Trophoblast cell (in vitro differentiated cells and primary cell): Measurements from ENCODE around the gene TSKS.

Experiments used
- DNase-seq, 2 donors: peaks; one replicate each; pipeline ENCODE4 v3.0.0-alpha.2; 2016
- H2AFZ ChIP-seq: 2 replicates; pipeline ENCODE4 v1.6.1; 2013; ENCODE audit warnings: low read length, moderate library complexity, mild to moderate bottlenecking; ENCODE audit not compliant: insufficient read depth, poor library complexity
- H2AK5ac ChIP-seq: 2 replicates; pipeline ENCODE4 v1.6.1; 2013; ENCODE audit warnings: mild to moderate bottlenecking, low read length
- H2BK120ac ChIP-seq: 2 replicates; pipeline ENCODE4 v1.6.1; 2013; ENCODE audit warnings: low read length, mild to moderate bottlenecking, moderate library complexity; ENCODE audit not compliant: insufficient read depth, poor library complexity
- H2BK12ac ChIP-seq: 2 replicates; pipeline ENCODE4 v1.6.1; 2013; ENCODE audit warnings: mild to moderate bottlenecking, low read length, moderate library complexity
- H2BK5ac ChIP-seq: 2 replicates; pipeline ENCODE4 v1.6.1; 2013; ENCODE audit warnings: low read length, low read depth, moderate library complexity, mild to moderate bottlenecking; ENCODE audit not compliant: poor library complexity
- H3K14ac ChIP-seq: 2 replicates; pipeline ENCODE4 v1.6.1; 2013; ENCODE audit warnings: mild to moderate bottlenecking, low read length
- H3K18ac ChIP-seq: 2 replicates; pipeline ENCODE4 v1.6.1; 2013; ENCODE audit warnings: mild to moderate bottlenecking, low read length
- H3K23ac ChIP-seq: 2 replicates; pipeline ENCODE4 v1.6.1; 2013; ENCODE audit warnings: low read length
- H3K27ac ChIP-seq: 2 replicates; pipeline ENCODE4 v1.5.1; 2013; ENCODE audit warnings: low read depth, mild to moderate bottlenecking, inconsistent platforms, low read length, moderate library complexity
- H3K27me3 ChIP-seq: 2 replicates; pipeline ENCODE4 v1.6.1; 2013; ENCODE audit warnings: inconsistent platforms, mild to moderate bottlenecking, low read length, moderate library complexity; ENCODE audit not compliant: insufficient read depth
- H3K36me3 ChIP-seq, 2 experiments: 1 replicate in 1 of 2; 2 replicates in 1 of 2; pipeline ENCODE4 v1.6.1; 2013; ENCODE audit warnings: low read length in 2 of 2, mild to moderate bottlenecking in 2 of 2, moderate library complexity in 1 of 2; ENCODE audit not compliant: insufficient read depth in 2 of 2, control insufficient read depth in 1 of 2
- H3K4ac ChIP-seq: 2 replicates; pipeline ENCODE4 v1.6.1; 2013; ENCODE audit warnings: low read depth, mild to moderate bottlenecking, low read length, moderate library complexity
- H3K4me1 ChIP-seq, 2 experiments: 1 replicate in 1 of 2; 2 replicates in 1 of 2; pipeline ENCODE4 v1.6.1; 2013; ENCODE audit warnings: low read length in 2 of 2, mild to moderate bottlenecking in 2 of 2, moderate library complexity in 1 of 2; ENCODE audit not compliant: insufficient read depth in 2 of 2, control insufficient read depth in 1 of 2
- H3K4me2 ChIP-seq: 2 replicates; pipeline ENCODE4 v1.6.1; 2013; ENCODE audit warnings: inconsistent platforms, mild to moderate bottlenecking, low read length, moderate library complexity
- H3K4me3 ChIP-seq: 2 replicates; pipeline ENCODE4 v1.5.1; 2013; ENCODE audit warnings: mild to moderate bottlenecking, low read depth, low read length, inconsistent platforms
- H3K79me1 ChIP-seq: one replicate; pipeline ENCODE4 v1.6.1; 2013; ENCODE audit warnings: low read length
- H3K79me2 ChIP-seq: 2 replicates; pipeline ENCODE4 v1.6.1; 2013; ENCODE audit warnings: low read length, mild to moderate bottlenecking; ENCODE audit not compliant: control insufficient read depth, insufficient read depth, poor library complexity
- H3K9ac ChIP-seq: 2 replicates; pipeline ENCODE4 v1.6.1; 2013; ENCODE audit warnings: mild to moderate bottlenecking, low read length
- H3K9me3 ChIP-seq: 2 replicates; pipeline ENCODE4 v1.6.1; 2013; ENCODE audit warnings: low read depth, mild to moderate bottlenecking, control low read depth, inconsistent platforms, low read length; ENCODE audit not compliant: insufficient read depth
- H4K12ac ChIP-seq: 2 replicates; pipeline ENCODE4 v1.6.1; 2013; ENCODE audit warnings: low read depth, mild to moderate bottlenecking, low read length, moderate library complexity
- H4K8ac ChIP-seq: 2 replicates; pipeline ENCODE4 v1.6.1; 2013; ENCODE audit warnings: low read depth, mild to moderate bottlenecking, low read length, moderate library complexity
- H4K91ac ChIP-seq: one replicate; pipeline ENCODE4 v1.6.1; 2013; ENCODE audit warnings: low read depth, mild to moderate bottlenecking, low read length, moderate library complexity
- WGBS: extraction: QIAGEN DNeasy Blood & Tissue Kit; methylation state at CpG from one replicate; pipeline ENCODE4 v1.1.7; 2013; ENCODE audit warnings: missing lambda C conversion rate; ENCODE audit not compliant: insufficient read length, insufficient coverage; ENCODE audit errors: extremely low coverage; 5-methylcytosine and 5-hydroxymethylcytosine counted together

The TSKS gene

DNA sequence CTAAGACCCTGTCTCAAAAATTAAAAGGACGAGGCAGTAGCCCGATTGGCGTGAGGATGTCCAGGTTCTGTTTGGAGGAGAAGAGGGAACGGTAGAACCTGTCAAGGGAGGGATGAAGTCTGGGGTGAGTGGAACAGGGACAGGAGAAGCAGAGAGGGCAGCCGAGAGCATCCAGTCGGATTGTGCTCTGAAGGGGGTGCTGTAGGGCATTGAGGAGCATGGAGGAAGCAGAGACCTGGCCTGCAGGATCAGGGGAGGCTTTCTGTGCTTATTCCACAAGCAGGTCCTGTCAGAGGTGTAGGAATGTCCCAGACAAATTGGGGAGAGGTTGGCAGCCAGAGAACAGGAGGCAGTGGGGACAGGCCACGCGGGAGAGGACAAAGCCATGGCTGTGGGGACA lies 17.8 kb upstream of the TSKS start:
- no peak overlapping the region for H3K23ac ChIP-seq
- no peak overlapping the region for H2BK120ac ChIP-seq
- no CpG with 5 or more reads among the region's 8 CpGs for WGBS

DNA sequence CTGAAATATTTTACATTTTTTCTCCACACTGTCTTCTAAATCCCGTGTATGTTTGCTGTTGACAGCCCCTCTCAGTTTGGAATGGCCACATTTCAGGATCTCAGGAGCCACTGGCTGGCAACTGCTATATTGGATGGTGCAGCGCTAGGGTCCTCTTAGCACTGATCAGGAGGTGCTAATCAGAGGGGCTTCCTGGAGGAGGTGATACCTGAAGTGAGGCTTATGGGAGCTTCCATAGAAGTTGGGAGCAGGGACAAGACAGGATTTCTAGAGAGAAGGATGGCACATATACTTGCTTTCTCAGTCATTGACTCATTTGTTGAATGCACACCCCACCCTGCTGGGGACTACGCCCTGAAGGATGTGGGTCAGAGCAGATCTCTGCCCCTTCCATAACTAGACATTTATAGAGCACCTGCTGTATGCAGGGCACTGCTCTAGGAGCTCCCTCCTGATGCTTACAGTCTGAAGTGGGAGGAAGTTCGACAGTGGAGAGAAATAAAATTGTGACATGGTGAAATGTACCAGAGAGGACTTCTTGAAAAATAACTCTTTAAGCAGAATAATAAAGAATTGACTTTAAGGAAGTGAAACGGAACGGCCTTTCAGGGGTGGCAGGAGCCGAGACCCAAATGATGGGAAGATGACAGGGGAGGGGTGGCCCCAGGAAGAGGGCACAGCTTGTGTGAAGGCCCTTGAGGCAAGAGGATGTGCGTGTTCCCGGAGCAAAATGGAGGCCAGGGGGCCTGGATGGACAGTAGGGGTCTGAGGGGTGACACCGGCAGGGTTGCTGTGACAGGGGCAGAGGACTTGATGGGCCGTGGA lies 16.8 kb upstream of the TSKS start:
- Histone ChIP-seq H3K4me2 (no peak overlapping the region), H4K91ac (no peak overlapping the region), H3K9ac (no peak overlapping the region), H3K14ac (no peak overlapping the region), H4K8ac (no peak overlapping the region), H3K27me3 (no peaks in the 10 kb centered on the region), H3K79me2 (no peaks in the 10 kb centered on the region), H3K79me1 (no peaks in the 10 kb centered on the region), H3K27ac (no peak overlapping the region), H3K4me1 (peaks cover 0 to 2% of the 10 kb centered on the region in 2 experiments), H3K9me3 (no peaks in the 10 kb centered on the region), H2BK12ac (no peak overlapping the region), H2BK120ac (no peak overlapping the region), H2AK5ac (no peak overlapping the region), H3K18ac (no peak overlapping the region), H4K12ac (no peak overlapping the region), H2AFZ (no peak overlapping the region), H3K4me3 (no peak overlapping the region), H3K4ac (no peak overlapping the region), H2BK5ac (no peak overlapping the region), H3K36me3 (peaks cover 35 to 36% of the 10 kb centered on the region in 2 experiments), H3K23ac (no peak overlapping the region)
- no peak for DNase-seq
- no CpG with 5 or more reads among the region's 11 CpGs for WGBS

More for the DNA sequence above, 17.8 kb upstream of the TSKS start:
- Histone ChIP-seq H2BK12ac (no peak overlapping the region), H4K12ac (no peak overlapping the region), H3K9me3 (no peaks in the 10 kb centered on the region), H3K4me1 (no peaks in the 10 kb centered on the region), H3K79me2 (no peaks in the 10 kb centered on the region), H2AK5ac (no peak overlapping the region), H2AFZ (no peak overlapping the region), H3K18ac (no peak overlapping the region), H4K91ac (no peak overlapping the region), H3K9ac (no peak overlapping the region), H3K4me3 (no peak overlapping the region), H3K14ac (no peak overlapping the region), H3K36me3 (peaks cover 34 to 39% of the 10 kb centered on the region in 2 experiments), H2BK5ac (no peak overlapping the region), H3K27me3 (no peaks in the 10 kb centered on the region), H3K4ac (no peak overlapping the region), H3K27ac (no peak overlapping the region), H4K8ac (no peak overlapping the region), H3K79me1 (no peaks in the 10 kb centered on the region), H3K4me2 (no peak overlapping the region)
- no peak for DNase-seq

DNA sequence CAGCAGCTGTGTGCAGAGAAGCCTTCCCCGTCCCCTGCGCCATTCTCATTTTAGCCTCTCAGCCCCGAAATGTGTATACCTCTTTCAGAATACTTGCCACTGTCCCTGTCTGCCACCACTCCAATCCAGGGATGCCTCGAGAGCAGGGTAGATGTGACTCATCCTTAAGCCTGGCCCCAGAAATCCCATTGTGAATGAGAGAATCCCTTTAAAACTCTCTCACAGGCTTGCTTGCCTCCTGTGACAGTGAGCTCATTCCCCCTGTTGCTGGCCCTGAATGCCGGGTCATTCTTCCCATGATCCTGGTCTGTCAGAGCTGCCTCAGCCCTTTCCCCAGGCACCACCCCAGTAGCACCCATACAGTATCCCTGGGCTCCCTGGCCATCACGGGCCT lies 13.3 kb upstream of the TSKS start:
- Histone ChIP-seq H3K36me3 (peaks cover 26 to 28% of the 10 kb centered on the region in 2 experiments), H4K8ac (no peak overlapping the region), H3K4ac (peak overlapping the region; percentile 60), H3K79me1 (no peaks in the 10 kb centered on the region), H3K4me1 (peaks cover 6 to 8% of the 10 kb centered on the region in 2 experiments), H3K23ac (no peak overlapping the region), H4K91ac (peak overlapping the region; percentile 1), H3K4me2 (no peak overlapping the region), H3K27ac (peak overlapping the region; percentile 43), H3K9me3 (no peaks in the 10 kb centered on the region), H2BK12ac (no peak overlapping the region), H3K27me3 (no peaks in the 10 kb centered on the region), H2AK5ac (no peak overlapping the region), H3K4me3 (no peak overlapping the region), H2BK5ac (peak overlapping the region; percentile 39), H2BK120ac (peak overlapping the region; percentile 64), H2AFZ (no peak overlapping the region), H3K79me2 (no peaks in the 10 kb centered on the region), H3K9ac (no peak overlapping the region), H3K14ac (no peak overlapping the region), H4K12ac (no peak overlapping the region), H3K18ac (no peak overlapping the region)
- WGBS, result no CpG with 5 or more reads among the region's 6 CpGs
- no peak for DNase-seq

DNA sequence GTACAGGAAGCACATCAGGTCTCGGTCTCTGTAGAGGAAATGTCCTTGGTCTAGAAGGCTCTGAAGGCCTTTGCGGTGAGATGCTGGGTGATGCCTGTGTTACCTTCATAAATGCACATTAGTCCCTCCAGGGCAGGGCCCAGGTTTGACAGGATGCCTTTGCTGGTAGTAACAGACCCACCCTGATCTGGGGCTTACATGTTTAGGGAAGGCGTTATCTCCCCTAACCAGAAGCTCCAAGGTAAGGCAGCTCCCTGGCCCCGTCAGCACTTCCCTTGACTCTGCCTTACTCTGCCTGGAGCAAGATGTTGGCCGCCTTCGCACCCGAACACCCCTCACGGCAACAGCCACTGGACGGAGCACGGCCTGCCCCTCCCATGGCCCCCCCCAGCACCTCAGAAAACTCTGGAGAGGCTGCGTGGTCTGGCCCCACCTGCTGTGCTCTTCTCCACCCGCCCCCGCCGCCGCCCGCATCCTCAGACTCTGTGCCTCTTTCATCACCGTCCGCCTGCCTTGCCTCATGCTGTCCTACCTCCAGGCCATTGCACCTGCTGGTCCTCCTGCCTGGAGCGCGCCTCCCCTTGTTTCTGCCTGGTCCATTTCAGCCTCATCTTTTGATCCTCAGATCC lies 12.8 kb upstream of the TSKS start:
- peak overlapping the region; percentile 24 for H3K27ac ChIP-seq
- no peak overlapping the region for H2AFZ ChIP-seq
- H3K79me1 ChIP-seq, result no peaks in the 10 kb centered on the region
- no peak overlapping the region for H4K12ac ChIP-seq
- no peak overlapping the region for H2BK120ac ChIP-seq
- DNase-seq, result peak; percentile 94 to 97
- H3K9me3 ChIP-seq, result no peaks in the 10 kb centered on the region
- H3K23ac ChIP-seq, result no peak overlapping the region
- WGBS, result no CpG with 5 or more reads among the region's 20 CpGs
- H3K4me2 ChIP-seq, result no peak overlapping the region
- H4K8ac ChIP-seq, result no peak overlapping the region
- H3K4me3 ChIP-seq, result no peak overlapping the region
- no peaks in the 10 kb centered on the region for H3K27me3 ChIP-seq
- H3K4me1 ChIP-seq, result peaks cover 6 to 8% of the 10 kb centered on the region in 2 experiments
- no peak overlapping the region for H4K91ac ChIP-seq
- H2BK12ac ChIP-seq, result no peak overlapping the region
- no peak overlapping the region for H3K4ac ChIP-seq
- no peak overlapping the region for H3K9ac ChIP-seq
- no peak overlapping the region for H2BK5ac ChIP-seq
- H3K79me2 ChIP-seq, result no peaks in the 10 kb centered on the region
- H3K14ac ChIP-seq, result no peak overlapping the region
- H3K36me3 ChIP-seq, result peaks cover 21 to 27% of the 10 kb centered on the region in 2 experiments
- no peak overlapping the region for H3K18ac ChIP-seq
- H2AK5ac ChIP-seq, result no peak overlapping the region
